GM10266 (cell line): Measurements from ENCODE around the gene LRFN2.

Experiments
- DNase-seq: peaks from one replicate; pipeline ENCODE4 v3.0.0; 2012; ENCODE audit errors: extremely low spot score
- CTCF ChIP-seq: IDR thresholded peaks from 2 replicates; pipeline ENCODE4 v1.5.1; 2012; ENCODE audit warnings: mild to moderate bottlenecking, low read depth; ENCODE audit not compliant: control insufficient read depth, insufficient read depth; ENCODE audit errors: missing control alignments

Gene LRFN2

DNA sequence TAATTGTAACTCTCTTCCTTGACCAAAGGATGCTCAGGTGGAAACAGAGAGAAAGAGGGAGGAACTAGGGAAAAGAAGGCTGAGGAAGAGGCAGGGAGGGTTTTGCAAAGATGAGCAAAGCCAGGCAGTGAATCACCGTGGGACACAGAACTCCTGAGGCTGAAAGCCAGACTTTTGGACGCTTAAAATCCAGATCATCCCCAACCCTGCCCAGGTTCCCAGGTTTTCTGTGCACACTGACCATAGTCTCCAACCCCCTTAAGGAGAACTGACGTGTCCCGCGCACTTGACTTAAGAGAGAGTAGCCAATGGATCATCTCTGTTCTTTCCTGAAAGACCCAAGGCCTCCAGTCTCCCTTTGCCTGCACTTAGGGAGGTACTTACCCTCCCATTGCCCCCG is 75.3 kb downstream of the LRFN2 start:
- DNase-seq = no peak
- no peak for TF ChIP-seq CTCF

DNA sequence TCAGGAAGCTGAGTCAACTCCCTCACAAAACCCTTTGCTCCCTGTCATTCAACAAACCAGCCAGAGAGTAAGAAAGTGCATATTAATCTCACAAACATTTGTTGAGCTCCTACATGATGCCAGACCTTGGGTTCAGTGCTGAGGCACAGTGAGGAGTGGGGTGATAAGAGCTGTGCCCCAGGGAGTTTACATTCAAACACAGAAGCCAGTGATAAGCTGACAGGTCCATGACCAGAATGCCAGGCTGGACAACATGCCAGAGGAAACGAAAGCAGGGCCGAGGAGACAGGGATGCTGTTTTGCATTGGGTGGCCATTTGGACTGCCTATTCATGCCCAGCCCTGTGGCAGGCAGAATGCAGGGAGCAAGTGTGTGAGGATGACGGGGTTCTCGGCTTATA is 76.7 kb downstream of the LRFN2 start:
- no peak for TF ChIP-seq CTCF
- no peak for DNase-seq

DNA sequence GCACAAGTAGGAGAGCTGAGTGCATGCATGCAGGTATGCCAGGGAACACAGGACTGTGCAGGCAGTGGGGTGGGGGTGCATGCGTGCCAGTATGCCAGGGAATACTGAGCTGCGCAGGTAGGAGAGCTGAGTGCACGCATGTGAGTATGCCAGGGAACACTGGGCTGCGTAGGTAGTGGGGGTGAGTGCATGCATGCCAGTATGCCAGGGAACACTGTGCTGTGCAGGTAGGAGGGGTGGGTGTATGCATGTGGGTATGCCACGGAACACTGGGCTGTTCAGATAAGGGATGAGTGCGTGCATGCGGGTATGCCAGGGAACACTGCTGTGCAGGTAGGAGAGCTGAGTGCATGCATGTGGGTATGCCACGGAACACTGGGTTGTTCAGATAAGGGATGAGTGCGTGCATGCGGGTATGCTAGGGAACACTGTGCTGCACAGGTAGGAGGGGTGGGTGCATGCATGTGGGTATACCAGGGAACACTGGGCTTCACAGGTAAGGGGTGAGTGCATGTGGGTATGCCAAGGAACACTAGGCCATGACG is 77.4 kb downstream of the LRFN2 start:
- DNase-seq = no peak
- TF ChIP-seq CTCF = no peak

- TF ChIP-seq CTCF = no peak
- no peak for DNase-seq
These were observed 78.1 kb downstream of the LRFN2 start for GRCh38 chr6:40509086-40509485.

- no peak for TF ChIP-seq CTCF
- DNase-seq = no peak
These were observed 80.2 kb downstream of the LRFN2 start for GRCh38 chr6:40506954-40507353.

DNA sequence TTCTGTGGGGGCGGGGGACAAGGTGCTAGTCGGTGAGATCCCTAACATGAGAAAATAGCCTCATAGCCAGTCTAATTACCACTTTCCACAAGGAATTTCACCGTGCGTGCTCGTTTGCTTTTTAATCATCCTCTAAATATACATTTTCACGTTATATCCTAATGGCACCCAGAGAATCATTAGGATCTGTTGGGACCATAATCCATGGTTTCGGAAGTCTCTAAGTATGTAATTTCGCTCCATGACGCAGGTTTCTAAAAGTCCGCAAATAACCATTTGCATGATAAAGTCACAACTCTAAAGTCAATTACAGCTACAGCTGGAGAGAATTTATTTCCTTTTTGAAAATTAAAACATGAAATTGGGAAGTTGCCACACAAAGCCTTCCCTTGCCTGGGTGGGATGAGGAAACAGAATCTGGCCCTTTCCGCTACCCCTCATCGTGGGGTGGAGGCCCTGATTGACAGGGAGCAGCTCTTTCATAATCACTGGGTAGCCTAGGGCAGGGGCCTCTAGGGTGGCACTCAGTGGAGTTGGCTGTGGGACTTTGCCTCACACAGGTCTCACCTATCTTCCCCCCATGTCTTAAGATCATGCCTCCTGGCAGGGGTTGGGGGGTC is 81.9 kb downstream of the LRFN2 start:
- no peak for TF ChIP-seq CTCF
- DNase-seq = no peak

DNA sequence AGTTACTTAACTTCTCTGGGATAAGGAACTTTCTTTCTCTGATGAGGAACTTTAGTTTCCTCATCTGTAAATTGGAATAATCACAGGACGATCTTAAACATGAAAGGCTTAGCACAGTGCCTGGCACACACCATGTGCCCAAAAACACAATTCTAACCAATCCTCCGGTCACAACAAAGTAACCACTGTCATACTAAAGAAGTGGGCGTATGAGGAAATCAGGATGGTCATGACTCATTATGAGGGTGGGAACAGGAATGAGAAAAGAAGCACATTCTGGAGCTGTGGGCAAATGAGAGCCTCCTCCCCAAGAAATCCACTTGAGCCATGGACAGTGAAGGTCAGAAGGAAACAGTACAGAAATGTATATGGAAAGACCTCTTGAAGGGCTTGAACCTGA is 82.9 kb downstream of the LRFN2 start:
- no peak for DNase-seq
- TF ChIP-seq CTCF = no peak
